ENCODE measurements around the gene TNFAIP8L3.

The TNFAIP8L3 gene

GRCh38 chr15:51137880-51138430, 43.2 kb upstream of the TNFAIP8L3 start:
- Histone ChIP-seq H3K9ac (no peak overlapping the region), H3K36me3 (ENCODE audit: insufficient read depth) (no peaks in the 10 kb centered on the region), H3K27ac (no peak overlapping the region), H3K79me2 (ENCODE audit: insufficient read depth, low read depth) (no peaks in the 10 kb centered on the region), H3K4me3 (IDR thresholded peaks at IDR 0.05; ENCODE audit: insufficient read depth, low read depth, low read length) (no peak overlapping the region), H3K4me1 (ENCODE audit: low read depth, poor library complexity, severe bottlenecking) (no peaks in the 10 kb centered on the region), H3K4me2 (no peak overlapping the region), H4K20me1 (ENCODE audit: insufficient read depth) (no peaks in the 10 kb centered on the region), H3K27me3 (ENCODE audit: insufficient read depth, low read depth) (no peaks in the 10 kb centered on the region), H2AFZ (ENCODE audit: low read depth) (no peak overlapping the region)
- TF ChIP-seq CTCF (conservative IDR thresholded peaks at IDR 0.05; ENCODE audit: low read depth, low read length): no peak

GRCh38 chr15:51137024-51137423, 42.3 kb upstream of the TNFAIP8L3 start:
- H2AFZ ChIP-seq (ENCODE audit: low read depth): no peak overlapping the region

GRCh38 chr15:51135276-51135675, 40.6 kb upstream of the TNFAIP8L3 start:
- no peak for TF ChIP-seq CTCF (conservative IDR thresholded peaks at IDR 0.05; ENCODE audit: low read depth, low read length)

More at GRCh38 chr15:51137024-51137423, 42.3 kb upstream of the TNFAIP8L3 start:
- no peak for TF ChIP-seq CTCF (conservative IDR thresholded peaks at IDR 0.05; ENCODE audit: low read depth, low read length)
- Histone ChIP-seq H3K79me2 (ENCODE audit: insufficient read depth, low read depth) (no peaks in the 10 kb centered on the region), H3K27ac (no peak overlapping the region), H4K20me1 (ENCODE audit: insufficient read depth) (no peaks in the 10 kb centered on the region), H3K9ac (no peak overlapping the region), H3K36me3 (ENCODE audit: insufficient read depth) (no peaks in the 10 kb centered on the region), H3K27me3 (ENCODE audit: insufficient read depth, low read depth) (no peaks in the 10 kb centered on the region), H3K4me1 (ENCODE audit: low read depth, poor library complexity, severe bottlenecking) (peaks cover 6% of the 10 kb centered on the region), H3K4me2 (no peak overlapping the region), H3K4me3 (IDR thresholded peaks at IDR 0.05; ENCODE audit: insufficient read depth, low read depth, low read length) (no peak overlapping the region)

GRCh38 chr15:51134416-51135199, 39.9 kb upstream of the TNFAIP8L3 start:
- H3K4me2 ChIP-seq: no peak overlapping the region
- TF ChIP-seq CTCF (conservative IDR thresholded peaks at IDR 0.05; ENCODE audit: low read depth, low read length): no peak
- no peaks in the 10 kb centered on the region for H4K20me1 ChIP-seq (ENCODE audit: insufficient read depth)
- no peak overlapping the region for H3K4me3 ChIP-seq (IDR thresholded peaks at IDR 0.05; ENCODE audit: insufficient read depth, low read depth, low read length)
- H3K36me3 ChIP-seq (ENCODE audit: insufficient read depth): no peaks in the 10 kb centered on the region
- no peak overlapping the region for H2AFZ ChIP-seq (ENCODE audit: low read depth)
- H3K27ac ChIP-seq: no peak overlapping the region
- peaks cover 6% of the 10 kb centered on the region for H3K4me1 ChIP-seq (ENCODE audit: low read depth, poor library complexity, severe bottlenecking)
- H3K9ac ChIP-seq: no peak overlapping the region
- no peaks in the 10 kb centered on the region for H3K27me3 ChIP-seq (ENCODE audit: insufficient read depth, low read depth)
- no peaks in the 10 kb centered on the region for H3K79me2 ChIP-seq (ENCODE audit: insufficient read depth, low read depth)

More at GRCh38 chr15:51135276-51135675, 40.6 kb upstream of the TNFAIP8L3 start:
- Histone ChIP-seq H4K20me1 (ENCODE audit: insufficient read depth) (no peaks in the 10 kb centered on the region), H3K27me3 (ENCODE audit: insufficient read depth, low read depth) (no peaks in the 10 kb centered on the region), H3K27ac (no peak overlapping the region), H3K4me2 (no peak overlapping the region), H3K36me3 (ENCODE audit: insufficient read depth) (no peaks in the 10 kb centered on the region), H2AFZ (ENCODE audit: low read depth) (no peak overlapping the region), H3K4me1 (ENCODE audit: low read depth, poor library complexity, severe bottlenecking) (peaks cover 6% of the 10 kb centered on the region), H3K9ac (no peak overlapping the region), H3K79me2 (ENCODE audit: insufficient read depth, low read depth) (no peaks in the 10 kb centered on the region), H3K4me3 (IDR thresholded peaks at IDR 0.05; ENCODE audit: insufficient read depth, low read depth, low read length) (no peak overlapping the region)

Measured in KMS-11 (cell line).